HepG2 (cell line): ENCODE measurements around the gene CES2. TPM values are rescaled to one million over a fixed set of nuclear protein-coding genes. Genes with fewer than 3 reads are reported as not detected.
"Not testable (repeated sequence)": the region's sequence is repeated elsewhere in the genome, so short reads cannot be mapped to it uniquely, and the experiment has no call there.

Source experiments
- ATAC-seq: fragments of 200-7000 bp; cut with Tn5 transposase; 3 replicates; pipeline ENCODE4 v1.9.1; 2020; ENCODE audit warnings: mild to moderate bottlenecking, moderate library complexity
- BruUV-seq: library from RNA; stranded (reverse); fragments of 400-500 nt; replicated peaks from 2 replicates; lab custom pipeline; 2021; lab: Mats Ljungman, UMichigan
- CTCF ChIA-PET: fragments of 300-600 bp; formaldehyde crosslinking; extraction: SDS; loops from one replicate; lab custom pipeline; 2021; ENCODE audit warnings: low total read pairs, inconsistent platforms, low intra/inter-chr PET ratio; lab: Yijun Ruan, JAX
- POLR2A ChIA-PET: fragments of 350-600 bp; sonication (Branson Sonifier 250); formaldehyde crosslinking; loops from one replicate; lab custom pipeline; 2020; ENCODE audit warnings: antibody characterized with exemption, inconsistent platforms; lab: Yijun Ruan, JAX
- DNase-seq: peaks from one replicate; pipeline ENCODE4 v3.0.0-alpha.2; 2015; ENCODE audit warnings: low spot score
- FAIRE-seq: peaks from 3 replicates; lab custom pipeline; 2011; peaks lifted over from hg19 to GRCh38; lab: Jason Lieb, UNC
- H2AFZ ChIP-seq: one replicate; pipeline ENCODE4 v1.6.1; 2011; ENCODE audit warnings: low read length, inconsistent platforms
- H3K27ac ChIP-seq: fragments of 300-600 bp; 3 replicates; pipeline ENCODE4 v1.8.0; 2011; ENCODE audit warnings: mixed run types, mild to moderate bottlenecking, mixed read lengths, low read length, inconsistent platforms; ENCODE audit not compliant: insufficient read depth; ENCODE audit errors: extremely low read length
- H3K27me3 ChIP-seq, 2 experiments: fragments of 200-600 bp in 1 of 2; 2 replicates in 1 of 2; 3 replicates in 1 of 2; pipeline versions ENCODE4 v1.6.0 to v1.8.0; 2011; ENCODE audit warnings: low read length in 2 of 2, mild to moderate bottlenecking in 2 of 2, moderate library complexity in 2 of 2, inconsistent platforms in 1 of 2; ENCODE audit not compliant: insufficient read depth in 2 of 2, control insufficient read depth in 1 of 2
- H3K36me3 ChIP-seq, 2 experiments: fragments of 200-600 bp in 1 of 2; replicated peaks in 1 of 2; 2 replicates in 1 of 2; 3 replicates in 1 of 2; pipeline versions ENCODE4 v1.5.1 to v1.8.0; 2011; ENCODE audit warnings: low read length in 2 of 2, inconsistent platforms in 1 of 2; ENCODE audit not compliant: insufficient read depth in 2 of 2, control insufficient read depth in 1 of 2
- H3K4me1 ChIP-seq: 2 replicates; pipeline ENCODE4 v1.5.1; 2012; ENCODE audit warnings: low read length, inconsistent platforms; ENCODE audit not compliant: insufficient read depth
- H3K4me2 ChIP-seq: 2 replicates; pipeline ENCODE4 v1.6.0; 2011; ENCODE audit warnings: low read depth, low read length, inconsistent platforms
- H3K4me3 ChIP-seq, 3 experiments: fragments of 200-600 bp in 1 of 3; sonication (generic), shearing (Covaris generic) in 1 of 3; replicated peaks in 1 of 3; 2 replicates each; pipeline ENCODE4 v1.5.1; 2011 to 2016; ENCODE audit warnings: low read length in 3 of 3, inconsistent platforms in 2 of 3, low read depth in 2 of 3, mild to moderate bottlenecking in 2 of 3, control low read depth in 1 of 3, mixed read lengths in 1 of 3; ENCODE audit not compliant: insufficient read depth in 1 of 3
- H3K79me2 ChIP-seq: one replicate; pipeline ENCODE4 v1.6.1; 2011; ENCODE audit warnings: low read length, inconsistent platforms; ENCODE audit not compliant: insufficient read depth
- H3K9ac ChIP-seq: 2 replicates; pipeline ENCODE4 v1.6.0; 2011; ENCODE audit warnings: mild to moderate bottlenecking, low read depth, low read length, inconsistent platforms; ENCODE audit not compliant: insufficient read depth
- H3K9me3 ChIP-seq: 2 replicates; pipeline ENCODE4 v1.5.1; 2012; ENCODE audit warnings: mild to moderate bottlenecking, low read length
- H4K20me1 ChIP-seq: 2 replicates; pipeline ENCODE4 v1.6.0; 2011; ENCODE audit warnings: inconsistent platforms, mild to moderate bottlenecking, low read length, moderate library complexity; ENCODE audit not compliant: insufficient read depth
- ZC3H13 ChIP-seq: sonication (generic); formaldehyde crosslinking; IDR thresholded peaks from 2 replicates; pipeline ENCODE4 v1.8.1; 2023; ENCODE audit warnings: mild to moderate bottlenecking, missing genetic modification reagents, moderate library complexity
- ZNF121 ChIP-seq: sonication (generic); formaldehyde crosslinking; IDR thresholded peaks from 2 replicates; pipeline ENCODE4 v1.5.0; 2020; ENCODE audit warnings: mild to moderate bottlenecking, missing genetic modification reagents
- ZNF253 ChIP-seq: sonication (generic); formaldehyde crosslinking; IDR thresholded peaks from 2 replicates; pipeline ENCODE4 v1.8.0; 2022; ENCODE audit warnings: mild to moderate bottlenecking, missing genetic modification reagents, borderline replicate concordance
- ZNF460 ChIP-seq: sonication (generic); formaldehyde crosslinking; IDR thresholded peaks from 2 replicates; pipeline ENCODE4 v1.5.1; 2020; ENCODE audit warnings: missing genetic modification reagents, mild to moderate bottlenecking, borderline replicate concordance
- WGBS: methylation state at CpG from one replicate; pipeline ENCODE4 v1.1.6; 2017; ENCODE audit warnings: low lambda C conversion rate; 5-methylcytosine and 5-hydroxymethylcytosine counted together
- in situ Hi-C: cut with HindIII; loops from 2 replicates; pipeline ENCODE4 v1.10.0; 2017; ENCODE audit warnings: low pct_unique_long_range_greater_than_20kb; ENCODE audit not compliant: extremely low pct_ligation_motif_present
- intact Hi-C: fragments of 100-400 bp; cut with micrococcal nuclease; formaldehyde crosslinking; loops from one replicate; pipeline ENCODE4 v1.10.0; 2022; ENCODE audit not compliant: unreplicated experiment
- polyA plus RNA-seq, 8 experiments: library from polyadenylated mRNA; depleted of rRNA in 3 of 8; stranded (reverse) in 7 of 8; unstranded in 1 of 8; fragments of >200 nt; fragmentation: Illumina TruSeq in 4 of 8; extraction: Trizol in 4 of 8; gene quantifications; 2 replicates each; pipeline versions ENCODE4 v1.2.1 to v1.2.3, GENCODE V29; 2011 to 2016; ENCODE audit warnings: low read depth in 4 of 8, missing spikeins in 1 of 8, mixed read lengths in 1 of 8; ENCODE audit not compliant: insufficient read depth in 1 of 8
- total RNA-seq, 5 experiments: library from RNA; depleted of rRNA; stranded (reverse); fragments of >200 nt; fragmentation: Illumina TruSeq; extraction: Trizol; gene quantifications; 2 replicates each; pipeline ENCODE4 v1.2.3, GENCODE V29; 2016; ENCODE audit warnings: low read depth in 1 of 5
- TF ChIP-seq, protein P1 (sequence below): sonication (generic); formaldehyde crosslinking; IDR thresholded peaks from 2 replicates; pipeline ENCODE4 v1.8.1; 2022; ENCODE audit warnings: mild to moderate bottlenecking, missing genetic modification reagents

CES2 gene
- total and polyA plus RNA-seq, 2 of the 13 experiments (the other 11 are each of a cell fraction or from before 2014, with no cell fraction given): 50.6 to 63.8 TPM

DNA sequence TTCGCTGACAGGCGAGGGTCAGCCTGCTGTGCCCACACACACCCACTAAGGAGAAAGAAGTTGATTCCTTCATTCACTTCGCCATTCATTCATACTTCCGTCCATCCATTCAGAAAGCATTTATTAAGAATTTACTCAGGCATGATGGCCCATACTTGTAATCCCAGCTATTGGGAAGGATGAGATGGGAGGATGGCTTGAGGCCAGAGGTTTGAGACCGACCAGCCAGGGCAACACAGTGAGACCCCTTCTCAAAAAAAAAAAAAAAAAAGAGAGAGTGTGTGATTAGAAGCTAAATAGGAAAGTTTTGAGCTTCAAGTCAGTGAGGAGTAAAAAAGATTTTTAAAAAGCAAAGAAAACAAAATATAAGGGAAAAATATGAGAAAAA, 8.7 kb downstream of the CES2 start:
- no peaks in the 10 kb centered on the region for H3K9me3 ChIP-seq
- H2AFZ ChIP-seq: no peak overlapping the region
- no peaks in the 10 kb centered on the region; the same call in 1 of the 2 replicates for H4K20me1 ChIP-seq
- ChIA-PET CTCF (no interaction called here), POLR2A (interaction anchor here (0.7 to 1.4 kb wide), 4 partner anchors 10 to 45 kb away, joined by 3 read pairs; partner anchors contain the start of gene CIAO2B)
- in situ Hi-C loops (no loop called here), intact Hi-C loops (no loop called here)
- WGBS: 96% methylated on average over 5 of the region's 5 CpGs
- no peak for FAIRE-seq
- no peak for TF ChIP-seq ZNF253
- TF ChIP-seq ZNF121 (CRISPR knock-in tag): peak; percentile 89
- BruUV-seq: no TSS peak
- no peak for DNase-seq
- no peak overlapping the region for H3K4me2 ChIP-seq
- no peak for ATAC-seq
- peaks cover 1 to 11% of the 10 kb centered on the region in 2 experiments; a peak in 3 of 5 replicates for H3K27me3 ChIP-seq
- no peak overlapping the region for H3K9ac ChIP-seq
- H3K79me2 ChIP-seq: no peaks in the 10 kb centered on the region
- no peak overlapping the region for H3K4me3 ChIP-seq
- H3K4me1 ChIP-seq: peaks cover 26% of the 10 kb centered on the region
- no peak overlapping the region for H3K27ac ChIP-seq
- peaks cover 29 to 49% of the 10 kb centered on the region in 2 experiments for H3K36me3 ChIP-seq

DNA sequence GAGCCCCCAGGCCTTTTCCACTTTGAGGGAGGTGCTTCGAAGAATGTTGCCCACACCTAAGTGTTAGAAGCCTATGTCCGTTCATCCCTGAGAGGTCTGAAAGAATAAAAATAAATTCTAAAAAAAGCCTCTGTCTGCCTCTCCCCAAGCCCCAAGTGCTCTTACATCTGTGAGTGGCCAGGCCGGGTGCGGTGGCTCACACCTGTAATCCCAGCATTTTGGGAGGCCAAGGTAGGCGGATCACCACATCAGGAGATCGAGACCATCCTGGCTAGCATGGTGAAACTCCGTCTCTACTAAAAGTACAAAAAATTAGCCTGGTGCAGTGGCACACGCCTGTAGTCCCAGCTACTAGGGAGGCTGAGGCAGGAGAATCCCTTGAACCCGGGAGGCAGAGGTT, 9.7 kb downstream of the CES2 start:
- ATAC-seq, H2AFZ ChIP-seq, DNase-seq, H3K9me3 ChIP-seq, H3K79me2 ChIP-seq, BruUV-seq, H3K4me3 ChIP-seq, H3K27ac ChIP-seq, H4K20me1 ChIP-seq, intact Hi-C loops, in situ Hi-C loops, FAIRE-seq, H3K4me2 ChIP-seq, H3K9ac ChIP-seq: not testable (repeated sequence)
- Histone ChIP-seq H3K4me1 (peaks cover 34% of the 10 kb centered on the region), H3K36me3 (peaks cover 23 to 40% of the 10 kb centered on the region in 2 experiments), H3K27me3 (peaks cover 4 to 20% of the 10 kb centered on the region in 2 experiments; a peak in 4 of 5 replicates)
- 93% methylated on average over 9 of the region's 9 CpGs for WGBS
- POLR2A ChIA-PET: interaction anchor here (1.0 kb wide), 1 partner anchor 9 kb away, joined by 3 read pairs; no protein-coding TSS in a partner anchor
- TF ChIP-seq, protein P1, sequence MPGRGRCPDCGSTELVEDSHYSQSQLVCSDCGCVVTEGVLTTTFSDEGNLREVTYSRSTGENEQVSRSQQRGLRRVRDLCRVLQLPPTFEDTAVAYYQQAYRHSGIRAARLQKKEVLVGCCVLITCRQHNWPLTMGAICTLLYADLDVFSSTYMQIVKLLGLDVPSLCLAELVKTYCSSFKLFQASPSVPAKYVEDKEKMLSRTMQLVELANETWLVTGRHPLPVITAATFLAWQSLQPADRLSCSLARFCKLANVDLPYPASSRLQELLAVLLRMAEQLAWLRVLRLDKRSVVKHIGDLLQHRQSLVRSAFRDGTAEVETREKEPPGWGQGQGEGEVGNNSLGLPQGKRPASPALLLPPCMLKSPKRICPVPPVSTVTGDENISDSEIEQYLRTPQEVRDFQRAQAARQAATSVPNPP (CRISPR knock-in tag): 0 out of 2 replicates have a peak, but pooled peaks have one; percentile 9
- TF ChIP-seq ZC3H13: 0 out of 2 replicates have a peak, but pooled peaks have one; percentile 52
- TF ChIP-seq ZNF460 (CRISPR knock-in tag): peak; percentile 39; the same call in 1 of the 2 replicates
- TF ChIP-seq, all 625 proteins: peak for 3; not testable (repeated sequence) for 622
- CTCF ChIA-PET: not testable (repeated sequence)
